Activated T-cell treated with anti-CD3 and anti-CD28 coated beads for 1 hour (primary cell): ENCODE data around the gene RYR3.

Experiments used
- DNase-seq: peaks from one replicate; pipeline ENCODE4 v3.0.0-alpha.2; 2020; ENCODE audit warnings: low read depth

The RYR3 gene

DNA sequence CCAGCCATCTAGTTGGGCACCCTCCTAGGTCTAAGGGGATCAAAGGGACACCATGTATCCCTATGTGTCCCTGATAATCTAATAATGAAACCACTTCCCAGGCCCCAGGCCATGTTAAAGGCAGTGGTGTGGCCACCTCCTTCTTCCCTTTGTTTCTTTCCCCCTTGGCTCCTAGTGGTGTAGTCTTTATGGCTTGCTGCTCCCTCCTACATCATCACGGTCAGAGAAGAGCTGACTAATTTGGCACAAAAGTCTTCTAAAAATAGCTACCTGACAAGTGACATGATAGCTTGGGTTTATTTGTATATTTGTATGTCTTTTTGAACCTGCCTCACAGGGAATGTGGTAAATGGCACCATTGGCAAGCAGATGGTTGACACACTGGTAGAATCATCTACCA, 526.5 kb downstream of the RYR3 start:
- no peak for DNase-seq

DNA sequence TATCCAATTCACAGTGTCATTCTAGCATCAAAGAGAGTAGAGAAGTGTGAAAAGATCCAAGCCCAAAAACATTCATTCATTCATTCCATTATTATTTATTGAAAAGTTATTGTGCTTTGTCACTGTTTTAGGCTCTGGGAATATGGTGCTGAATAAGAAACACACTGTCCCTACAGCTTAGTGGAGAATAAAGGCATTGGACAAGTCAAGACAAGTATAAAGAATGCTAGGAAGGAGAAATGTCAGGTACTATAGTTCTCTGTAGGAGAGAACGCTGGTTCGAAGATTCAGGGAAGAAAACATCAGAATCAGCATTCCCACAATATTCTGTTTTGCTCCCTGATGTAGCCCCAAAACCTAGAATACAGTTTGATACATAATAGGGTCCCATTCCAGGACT, 528.8 kb downstream of the RYR3 start:
- DNase-seq = no peak

DNA sequence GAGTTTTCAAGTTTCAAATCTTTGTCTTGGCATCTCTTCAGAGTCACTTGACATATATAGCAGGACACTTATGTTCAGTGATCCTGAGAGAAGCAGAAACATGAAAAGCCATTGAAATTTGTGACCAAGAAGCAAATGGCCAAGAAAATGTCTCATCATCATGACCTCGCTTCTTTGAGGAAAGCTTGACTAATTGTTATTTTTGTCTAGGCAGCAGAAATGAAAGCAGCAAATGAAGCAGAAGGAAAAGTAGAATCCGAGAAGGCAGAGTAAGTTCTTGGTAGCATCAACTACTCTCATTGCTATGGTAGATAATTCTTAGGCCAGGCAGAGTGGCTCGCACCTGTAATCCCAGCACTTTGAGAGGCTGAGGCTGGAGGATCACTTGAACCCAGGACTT, 529.8 kb downstream of the RYR3 start:
- no peak for DNase-seq

DNA sequence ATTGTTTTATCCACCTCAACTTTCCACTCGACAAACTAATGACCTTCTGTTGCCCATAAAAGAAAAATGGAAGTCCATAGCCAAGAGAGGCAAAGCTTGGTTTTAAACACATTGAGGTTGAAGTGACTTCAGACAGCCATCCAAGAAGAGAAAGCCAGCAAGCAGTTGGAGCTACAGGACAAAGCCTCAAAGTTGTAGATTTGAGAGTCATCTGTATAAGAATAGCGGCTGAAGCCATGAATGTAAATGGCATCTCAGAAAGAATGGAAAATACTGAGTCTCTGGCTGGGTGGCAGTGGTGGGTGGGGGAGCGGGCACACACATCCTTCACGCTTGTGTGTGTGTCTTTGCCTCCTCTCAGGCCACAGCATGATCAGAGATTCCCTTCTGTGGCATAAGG, 533.4 kb downstream of the RYR3 start:
- DNase-seq = no peak

DNA sequence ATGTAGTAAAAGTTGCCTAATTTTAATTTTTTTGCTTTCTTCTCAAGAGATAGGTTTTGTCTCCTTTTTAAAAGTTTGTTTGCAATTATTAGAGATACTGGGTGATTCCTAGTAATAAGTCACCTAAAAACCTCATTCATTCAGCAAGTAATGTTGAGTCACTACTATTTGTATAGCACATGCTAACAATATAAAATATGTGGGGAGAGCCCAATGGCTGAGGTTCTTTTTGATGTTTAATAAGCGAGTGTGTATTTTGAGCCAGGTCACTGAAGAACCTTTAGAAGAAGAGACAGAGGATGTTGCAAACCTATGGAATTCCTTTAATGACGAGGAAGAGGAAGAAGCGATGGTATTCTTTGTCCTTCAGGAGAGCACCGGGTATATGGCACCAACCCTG, 533.8 kb downstream of the RYR3 start:
- no peak for DNase-seq

DNA sequence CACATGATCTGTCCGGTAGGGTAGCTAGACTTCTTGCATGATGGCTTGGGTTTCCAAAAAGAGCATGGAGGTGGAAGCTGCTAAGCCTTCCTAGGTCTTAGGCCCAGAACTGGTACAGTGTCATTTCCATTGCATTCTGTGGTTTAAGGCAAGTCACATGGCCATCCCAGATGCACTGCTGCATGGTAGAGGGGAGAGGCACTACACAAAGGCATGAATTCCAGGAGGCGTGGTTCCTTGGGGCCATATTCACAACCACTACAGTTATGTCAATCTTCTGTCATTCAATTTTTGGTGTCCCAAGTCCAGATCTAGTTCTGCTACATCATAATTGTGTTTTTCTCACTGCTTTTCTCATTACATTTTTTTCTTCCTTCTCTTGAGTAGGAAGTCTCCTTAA, 535.4 kb downstream of the RYR3 start:
- no peak for DNase-seq

DNA sequence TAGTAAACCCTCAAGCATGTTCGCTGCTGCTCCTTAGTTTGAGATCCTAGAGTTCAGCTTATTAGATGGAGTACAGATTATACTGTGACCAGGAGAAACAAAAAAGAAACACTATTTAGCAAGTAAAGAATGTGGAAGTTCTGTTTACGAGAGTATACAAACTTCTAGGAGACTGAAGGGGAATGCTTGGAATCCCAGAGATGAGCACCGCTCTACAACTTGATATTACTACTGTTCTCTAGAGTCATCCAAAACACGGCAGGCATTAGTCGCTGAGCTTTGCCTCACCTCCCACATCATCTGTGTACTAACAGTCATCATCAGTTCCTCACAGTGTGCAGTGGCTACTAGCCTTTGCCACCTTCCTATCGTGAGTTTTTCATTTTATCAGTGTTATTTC, 536.1 kb downstream of the RYR3 start:
- no peak for DNase-seq

DNA sequence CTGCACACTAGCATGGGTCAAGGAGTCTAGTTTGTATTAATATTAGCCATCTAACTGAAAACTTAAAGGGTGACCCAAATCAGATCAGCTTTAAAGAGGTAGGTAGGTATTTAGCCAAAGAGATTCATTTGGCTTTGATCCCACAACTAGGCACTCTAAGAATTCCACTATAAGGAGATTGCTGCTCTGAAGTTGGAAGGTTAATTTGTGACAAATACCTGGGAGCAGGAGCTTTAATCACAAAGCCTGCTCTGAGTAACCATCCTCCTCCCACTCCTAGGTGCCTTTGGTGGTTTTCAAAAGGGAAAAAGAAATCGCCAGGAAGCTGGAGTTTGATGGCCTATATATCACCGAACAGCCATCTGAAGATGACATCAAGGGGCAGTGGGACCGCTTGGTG, 537.2 kb downstream of the RYR3 start:
- DNase-seq = no peak

DNA sequence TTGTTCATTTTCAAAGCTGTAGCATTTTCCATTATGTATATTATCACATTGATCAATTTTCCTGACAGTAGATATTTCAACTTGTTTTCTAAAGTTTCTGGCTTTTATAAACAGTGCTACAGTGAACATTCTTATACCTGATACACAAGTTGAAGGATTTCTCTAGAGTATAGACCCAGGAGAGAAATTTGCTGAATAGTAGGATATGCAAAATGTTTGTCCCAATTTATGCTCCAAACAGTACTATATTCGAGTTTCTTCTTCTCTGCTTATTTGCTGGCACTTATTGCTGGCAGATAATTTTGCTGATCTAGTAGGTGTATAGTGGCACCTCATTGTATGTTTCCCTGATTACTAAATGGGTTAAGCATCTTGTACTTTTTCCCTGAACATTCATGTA, 540.3 kb downstream of the RYR3 start:
- DNase-seq = no peak

DNA sequence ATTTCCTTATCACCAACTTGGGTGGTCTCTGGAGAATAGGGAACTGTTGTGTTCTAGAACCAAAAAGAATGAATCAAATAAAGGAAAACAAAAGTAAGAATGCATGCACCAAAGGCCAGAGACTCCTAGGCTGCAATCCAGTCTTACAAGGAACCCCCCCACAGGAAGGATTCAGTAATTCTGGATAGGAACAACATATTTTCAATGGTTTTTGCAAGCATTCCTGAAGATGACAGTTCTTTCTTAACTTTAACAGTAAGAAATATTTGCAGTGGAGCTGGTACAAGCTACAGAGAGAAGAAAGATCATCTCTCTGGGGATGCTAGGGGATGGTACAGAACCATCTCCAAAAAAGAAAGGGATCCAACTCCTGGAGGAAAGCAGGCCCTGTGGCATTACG, 541.3 kb downstream of the RYR3 start:
- DNase-seq = no peak

DNA sequence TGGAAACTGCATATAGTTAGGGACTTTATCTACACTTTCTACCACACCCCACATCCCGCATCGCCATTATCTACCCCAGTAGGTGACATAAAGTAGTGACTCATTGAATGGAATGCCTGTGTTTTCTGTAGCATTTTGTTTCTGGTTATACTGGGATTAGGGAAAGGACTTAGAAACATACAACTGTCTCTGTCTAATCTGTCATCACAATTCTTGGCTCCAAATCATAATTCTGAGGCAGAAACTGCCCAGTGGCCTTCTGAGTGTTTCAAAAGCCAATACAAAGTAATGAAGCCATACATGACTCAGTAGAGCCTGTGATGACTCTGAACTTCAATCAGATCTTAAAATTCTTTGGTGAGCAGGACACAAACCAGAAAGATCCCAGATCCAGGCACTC, 541.8 kb downstream of the RYR3 start:
- no peak for DNase-seq

DNA sequence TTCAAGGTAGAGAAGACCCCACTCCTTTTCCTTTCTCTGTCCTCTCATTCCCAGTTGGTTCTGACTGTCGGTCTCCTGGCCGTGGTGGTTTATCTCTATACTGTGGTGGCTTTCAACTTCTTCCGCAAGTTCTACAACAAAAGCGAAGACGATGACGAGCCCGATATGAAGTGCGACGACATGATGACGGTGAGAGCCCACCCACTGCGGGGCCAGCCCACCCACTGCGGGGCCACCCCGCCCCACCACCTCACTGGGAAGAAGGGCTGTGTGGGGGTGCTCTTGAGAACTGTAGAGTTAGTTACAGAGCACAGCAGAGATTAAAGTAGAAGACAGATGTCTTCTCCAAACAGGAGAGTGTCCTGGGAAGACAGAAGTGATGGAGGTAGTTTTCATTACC, 547.0 kb downstream of the RYR3 start:
- DNase-seq = no peak

DNA sequence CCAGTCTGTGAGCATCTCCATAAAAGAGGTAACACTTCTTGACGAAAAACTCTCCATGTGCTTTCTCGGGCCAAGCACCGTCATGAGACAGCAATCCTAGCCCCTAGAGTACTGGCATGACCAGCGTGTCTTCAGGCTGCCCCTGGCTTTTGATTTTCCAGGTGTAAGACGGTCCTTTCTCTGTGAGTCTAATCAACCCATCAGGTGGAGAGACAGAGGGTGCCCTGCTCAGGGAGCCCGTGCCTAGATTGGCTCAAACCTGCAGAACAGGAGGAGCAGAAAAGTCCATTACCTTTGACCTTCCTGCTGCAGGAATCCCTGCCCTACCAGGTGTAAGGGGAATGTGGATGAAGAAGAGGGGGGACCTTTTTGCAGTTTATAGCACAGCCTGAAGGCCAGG, 548.1 kb downstream of the RYR3 start:
- no peak for DNase-seq

DNA sequence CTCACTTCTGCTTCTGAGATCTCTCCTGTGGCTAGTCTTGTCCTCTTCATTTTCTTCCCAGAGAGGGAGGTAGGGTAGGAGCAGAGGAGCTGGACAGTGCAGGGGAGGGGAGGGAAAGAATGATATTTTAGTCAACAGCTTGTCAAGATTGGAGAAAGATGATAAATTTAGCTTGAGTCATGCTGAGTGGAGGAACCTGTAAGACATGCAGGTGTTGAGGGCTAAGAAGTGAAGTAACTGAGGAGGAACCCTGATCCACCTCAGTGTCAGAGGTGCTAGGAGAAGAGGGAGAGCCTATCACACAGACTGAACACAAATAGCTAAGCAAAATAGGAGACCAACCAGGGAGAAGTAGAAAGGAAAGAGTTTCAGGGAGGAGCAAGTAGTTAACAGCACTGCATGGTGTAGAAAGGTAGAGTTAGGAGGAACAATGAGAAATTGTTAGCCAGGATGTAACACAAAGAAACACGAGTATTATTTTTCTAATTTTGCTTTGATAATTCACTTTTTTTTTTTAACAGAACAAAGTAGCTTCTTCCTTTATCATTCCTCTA, 549.3 kb downstream of the RYR3 start:
- DNase-seq = no peak

DNA sequence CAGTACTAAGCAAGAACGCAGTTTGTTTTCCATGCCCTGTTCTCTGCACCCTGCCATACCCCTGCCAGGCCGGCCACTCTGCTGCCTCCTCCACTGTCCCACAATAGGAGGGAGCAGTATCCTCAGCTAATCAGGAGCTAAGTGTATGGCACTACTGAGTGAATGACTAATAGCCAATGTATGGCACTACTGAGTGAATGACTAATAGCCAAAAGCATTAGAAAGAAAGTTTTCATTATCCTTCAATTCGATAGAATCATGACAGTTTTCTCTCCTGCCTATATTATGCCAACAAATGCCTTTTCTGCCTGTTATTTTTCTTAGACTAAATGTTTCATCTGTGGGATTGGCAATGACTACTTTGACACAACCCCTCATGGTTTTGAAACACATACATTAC, 550.0 kb downstream of the RYR3 start:
- DNase-seq = no peak

DNA sequence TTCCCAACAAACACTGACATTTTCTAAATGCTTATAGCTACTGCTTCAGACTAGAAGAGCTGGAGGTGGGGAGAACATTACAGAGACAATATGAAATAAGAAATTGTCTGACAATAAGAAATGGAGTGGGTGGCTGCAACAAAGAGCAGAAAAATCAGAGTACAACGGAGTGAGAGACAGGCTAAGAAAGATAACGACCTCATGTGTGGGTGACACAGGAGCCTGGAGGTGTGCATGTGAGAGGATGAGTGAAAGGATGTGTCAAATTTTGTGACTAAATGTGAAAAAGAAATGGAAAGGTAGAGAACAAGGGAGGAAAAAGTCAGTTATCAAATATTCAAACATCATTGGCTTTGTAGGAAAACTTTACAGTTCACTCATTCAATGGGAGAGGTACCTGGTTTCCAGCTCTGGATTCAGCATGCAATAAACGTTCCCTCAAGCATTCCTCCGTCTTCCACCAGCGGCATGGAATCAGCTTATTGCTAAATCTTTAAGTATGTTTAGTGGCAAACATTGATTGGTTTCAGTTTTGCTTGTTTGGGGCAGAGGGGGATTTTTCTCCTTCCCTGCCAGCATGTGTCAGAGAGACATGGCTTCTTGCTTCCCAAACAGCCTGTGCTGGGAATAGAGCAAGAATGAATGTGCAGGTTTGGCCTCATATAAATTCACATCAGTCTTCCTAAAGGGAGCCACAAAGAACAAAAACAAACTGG, 553.8 kb downstream of the RYR3 start:
- no peak for DNase-seq

DNA sequence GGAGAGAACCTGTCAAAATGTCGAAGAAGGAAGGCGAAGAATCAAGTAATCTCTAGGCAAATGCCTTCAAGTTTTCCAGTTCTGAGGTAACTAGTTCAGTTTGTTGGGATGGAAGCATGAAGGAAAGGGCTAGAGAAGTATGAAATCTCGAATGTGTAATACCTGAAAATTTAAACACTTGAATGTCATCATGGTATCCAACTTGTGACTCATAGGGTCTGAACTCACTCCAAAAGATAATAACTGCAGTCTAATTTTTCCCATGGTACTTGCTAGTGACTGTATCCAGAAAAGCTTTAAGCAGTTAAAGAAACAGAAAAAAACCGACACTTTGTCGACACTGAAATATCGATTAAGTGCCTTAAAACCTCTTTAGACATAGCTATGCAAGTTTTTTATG, 554.6 kb downstream of the RYR3 start:
- DNase-seq = no peak

DNA sequence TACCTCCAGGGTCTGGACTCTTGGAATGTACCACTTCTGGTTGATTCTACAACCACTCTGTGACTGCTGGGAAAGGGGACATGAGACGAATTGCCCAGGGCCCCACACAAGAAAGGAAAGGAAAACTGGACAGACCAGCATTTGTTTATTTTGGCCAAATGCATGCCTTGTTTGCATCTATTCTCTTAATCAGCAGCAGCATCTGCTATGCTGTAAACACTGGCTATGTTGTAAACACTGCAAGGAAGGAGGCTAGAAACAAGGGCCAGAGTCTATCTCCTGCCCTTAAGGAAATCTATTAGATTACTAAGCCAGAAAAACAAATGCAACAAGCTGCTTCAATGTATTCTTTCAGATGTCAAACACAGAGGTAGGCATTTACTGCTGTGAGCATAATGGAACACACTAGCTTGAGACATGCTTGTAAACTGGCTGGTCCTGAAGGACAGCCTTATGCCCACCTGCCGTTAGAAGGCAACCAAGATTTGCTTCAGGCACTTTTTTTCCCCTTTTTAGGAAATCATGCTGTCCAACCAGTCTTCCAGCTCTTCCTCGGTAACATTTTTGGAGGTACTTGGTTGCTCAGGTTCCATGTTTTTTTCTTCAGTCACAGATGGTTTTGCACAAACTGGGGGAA, 555.5 kb downstream of the RYR3 start:
- DNase-seq = no peak

DNA sequence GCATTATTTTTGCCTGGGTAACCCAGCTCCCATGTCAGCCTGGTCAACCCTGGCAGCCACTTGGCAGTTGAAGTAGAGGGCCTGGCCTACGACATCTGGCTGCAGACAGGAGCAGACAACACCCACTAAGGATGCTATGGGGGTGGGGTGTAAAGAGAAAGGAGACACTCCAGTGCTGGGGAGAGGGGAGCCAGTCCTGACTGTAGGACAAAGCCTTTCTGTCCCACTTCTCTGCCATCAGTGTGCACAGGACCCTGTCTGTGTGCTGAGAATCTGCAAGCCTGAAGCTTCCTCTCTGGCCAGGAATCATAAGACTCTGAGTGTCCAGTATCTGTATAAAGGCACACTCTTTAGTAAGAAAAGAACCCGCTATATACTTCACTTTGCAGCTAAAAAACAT, 561.2 kb downstream of the RYR3 start:
- DNase-seq = no peak

DNA sequence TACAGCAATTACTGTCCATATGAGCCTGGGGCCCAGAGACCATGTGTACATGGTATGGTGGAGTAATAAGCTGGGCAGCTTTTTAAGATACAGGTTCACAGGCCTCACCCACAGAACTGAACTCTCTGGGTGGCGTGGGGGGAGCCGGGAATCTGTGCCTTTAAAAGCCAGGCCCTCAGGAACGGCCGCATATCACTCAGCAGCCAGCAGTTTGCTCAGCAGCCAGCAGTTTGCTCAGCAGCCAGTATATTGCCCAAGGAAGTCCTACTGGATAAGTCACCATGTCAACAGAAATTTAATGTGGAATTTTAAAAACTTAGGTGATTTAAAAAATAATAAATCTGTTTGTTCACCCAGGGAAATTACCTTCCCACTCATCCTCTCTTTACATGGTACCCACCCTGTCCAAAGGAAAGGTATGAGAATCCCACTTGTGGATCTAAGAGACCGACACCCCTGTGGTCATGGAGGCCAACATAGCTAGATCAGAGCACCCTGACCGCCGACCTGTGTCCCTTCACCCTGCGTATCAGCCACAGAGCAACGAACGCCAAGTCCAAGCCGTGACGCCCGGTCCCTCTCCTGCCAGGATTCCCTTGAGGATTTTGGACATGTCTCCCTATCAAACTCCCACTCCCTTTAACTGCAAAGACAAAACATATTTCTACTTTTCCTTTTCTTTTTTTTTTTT, 561.8 kb downstream of the RYR3 start:
- no peak for DNase-seq

DNA sequence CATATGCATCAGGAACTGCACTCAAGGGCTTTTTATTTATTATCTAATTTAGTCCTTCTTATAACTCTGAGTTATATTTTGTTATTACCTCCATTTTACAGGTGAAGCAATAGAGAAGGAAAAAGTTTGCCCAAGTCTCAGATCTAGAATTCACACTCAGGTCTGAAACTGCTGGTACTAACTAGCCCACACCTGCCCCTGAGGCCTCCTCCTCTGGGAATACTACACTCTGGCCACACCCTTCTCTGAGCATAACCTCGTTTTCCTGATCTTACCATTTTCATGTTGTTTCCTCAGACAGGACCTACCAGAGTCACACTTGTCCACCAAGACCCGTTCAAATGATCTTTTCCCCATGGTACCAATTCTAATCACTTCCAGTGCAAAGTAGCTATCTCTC, 563.4 kb downstream of the RYR3 start:
- no peak for DNase-seq

DNA sequence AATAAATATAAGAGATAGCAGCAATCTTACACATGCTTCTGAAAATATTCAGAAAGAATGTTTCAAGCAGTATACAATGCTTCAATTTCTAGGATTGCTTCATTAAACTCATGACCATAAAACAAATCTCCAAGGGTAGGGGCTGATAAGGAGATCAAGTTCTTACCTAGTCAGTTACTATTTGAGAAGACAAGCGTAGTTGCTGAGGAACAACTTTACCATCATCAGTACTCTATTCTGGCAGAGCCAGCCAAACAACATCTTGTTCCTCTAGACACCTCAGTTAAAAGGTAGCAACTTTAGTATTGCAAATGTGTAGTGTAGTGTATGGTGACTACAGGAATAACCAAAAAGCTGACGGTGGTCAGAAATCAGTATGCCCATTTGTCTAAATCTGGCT, 572.2 kb downstream of the RYR3 start:
- no peak for DNase-seq

DNA sequence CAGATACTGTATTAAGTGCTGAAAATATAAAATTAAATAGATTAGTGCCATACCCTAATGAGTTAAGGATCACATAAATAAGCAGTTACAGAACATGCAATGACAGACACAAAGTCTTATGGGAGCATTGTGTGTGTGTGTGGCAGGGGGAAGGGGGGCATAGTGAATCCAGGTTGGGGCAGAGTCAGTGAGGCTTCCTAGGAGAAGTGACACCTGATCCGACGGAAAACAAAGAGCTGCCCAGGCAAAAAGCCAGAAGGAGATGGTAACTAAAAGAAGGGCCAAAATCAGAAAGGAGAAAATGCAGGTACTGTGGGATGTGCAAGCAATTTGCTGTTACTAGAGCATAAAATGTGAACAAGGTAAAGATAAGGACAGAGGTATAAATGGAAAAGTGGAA, 577.4 kb downstream of the RYR3 start:
- DNase-seq = no peak
